Measurements from ENCODE around the gene RAI14.

GRCh38 chr5:34787035-34787434 is 130.9 kb downstream of the RAI14 start:
- TF ChIP-seq ARNT (IDR thresholded peaks at IDR 0.05) (no peak), L3MBTL2 (conservative IDR thresholded peaks at IDR 0.05) (no peak), TARDBP (IDR thresholded peaks at IDR 0.05) (no peak), ZNF384 (IDR thresholded peaks at IDR 0.05) (no peak), FOXM1 (IDR thresholded peaks at IDR 0.05; ENCODE audit: borderline replicate concordance) (no peak), SUZ12 (IDR thresholded peaks at IDR 0.05) (no peak), SP1 (IDR thresholded peaks at IDR 0.05) (no peak)

Measured in HEK293T (cell line).